GM19035 (cell line): ENCODE results near the gene NOL3.

Experiments used
- ATAC-seq: cut with Tn5 transposase; IDR thresholded peaks from one replicate; pipeline ENCODE4 v1.9.1; 2021; ENCODE audit not compliant: unreplicated experiment

NOL3 gene

GRCh38 chr16:67154578-67155294 is 15.6 kb upstream of the NOL3 start:
- ATAC-seq: no peak

GRCh38 chr16:67155295-67156142 is 14.8 kb upstream of the NOL3 start:
- ATAC-seq: no peak

- no peak for ATAC-seq
These were observed 14.0 kb upstream of the NOL3 start for GRCh38 chr16:67156143-67156844.

DNA sequence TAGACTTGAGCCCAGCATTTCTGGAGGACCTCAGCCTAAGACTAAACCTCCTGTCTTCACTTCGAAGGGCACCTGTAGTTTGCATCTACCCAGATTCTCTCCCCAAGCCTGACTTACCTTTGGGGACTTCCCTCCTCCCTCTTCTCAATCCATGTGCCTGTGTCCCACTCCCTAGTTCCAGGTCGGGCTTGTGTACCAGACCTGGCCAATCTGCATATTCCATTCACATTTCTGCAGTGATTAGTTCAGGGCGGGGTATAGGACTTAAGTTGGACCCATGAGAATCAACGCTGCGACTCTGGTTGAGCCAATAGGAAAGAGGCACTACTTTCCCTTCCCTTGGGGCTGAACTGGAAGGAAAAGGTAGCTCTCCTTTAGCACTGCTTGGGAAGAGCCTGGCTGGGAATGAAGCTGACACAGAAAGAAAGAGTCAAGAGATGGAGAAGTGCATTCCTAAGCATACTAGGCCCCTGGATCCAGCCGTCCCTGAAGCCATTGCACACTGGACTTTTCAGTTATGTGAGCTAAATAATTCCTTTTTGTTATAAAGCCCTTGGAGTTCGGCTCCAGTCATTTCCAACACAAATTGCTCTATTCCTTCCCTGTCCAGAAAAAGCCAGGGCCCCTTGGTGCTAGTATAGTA is 13.1 kb upstream of the NOL3 start:
- no peak for ATAC-seq

- ATAC-seq: no peak
These were observed 12.3 kb upstream of the NOL3 start for GRCh38 chr16:67157892-67158635.

GRCh38 chr16:67158637-67159600 is 11.4 kb upstream of the NOL3 start:
- ATAC-seq: peak; percentile 45

GRCh38 chr16:67161595-67162058 is 8.7 kb upstream of the NOL3 start:
- ATAC-seq: no peak

GRCh38 chr16:67162506-67163163 is 7.7 kb upstream of the NOL3 start:
- no peak for ATAC-seq

DNA sequence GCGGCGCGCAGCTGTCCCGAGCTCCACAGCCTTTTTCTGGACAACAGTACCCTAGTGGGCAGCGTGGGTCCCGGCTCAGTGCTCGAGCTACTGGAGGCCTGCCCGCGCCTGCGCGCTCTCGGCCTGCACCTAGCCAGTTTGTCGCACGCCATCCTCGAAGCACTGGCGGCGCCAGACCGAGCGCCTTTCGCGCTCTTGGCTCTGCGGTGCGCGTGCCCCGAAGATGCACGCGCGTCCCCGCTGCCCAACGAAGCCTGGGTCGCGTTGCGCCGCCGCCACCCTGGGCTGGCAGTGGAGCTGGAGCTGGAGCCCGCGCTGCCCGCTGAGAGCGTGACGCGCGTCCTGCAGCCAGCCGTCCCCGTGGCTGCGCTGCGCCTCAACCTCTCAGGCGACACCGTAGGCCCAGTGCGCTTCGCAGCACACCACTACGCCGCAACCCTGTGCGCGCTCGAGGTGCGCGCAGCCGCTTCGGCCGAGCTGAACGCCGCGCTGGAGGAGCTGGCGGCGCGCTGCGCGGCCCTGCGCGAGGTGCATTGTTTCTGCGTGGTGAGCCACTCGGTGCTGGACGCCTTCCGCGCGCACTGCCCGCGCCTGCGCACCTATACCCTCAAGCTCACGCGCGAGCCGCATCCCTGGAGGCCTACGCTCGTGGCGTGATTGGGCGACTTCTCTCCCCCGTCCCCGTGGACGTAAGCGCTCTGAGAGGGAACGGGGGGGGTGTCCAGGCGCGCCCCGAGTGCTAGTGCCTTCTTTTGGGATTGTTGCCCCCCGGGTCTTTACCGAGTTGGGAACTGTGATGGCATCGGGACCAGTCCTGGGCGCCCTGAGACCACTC is 7.0 kb upstream of the NOL3 start:
- ATAC-seq: no peak

DNA sequence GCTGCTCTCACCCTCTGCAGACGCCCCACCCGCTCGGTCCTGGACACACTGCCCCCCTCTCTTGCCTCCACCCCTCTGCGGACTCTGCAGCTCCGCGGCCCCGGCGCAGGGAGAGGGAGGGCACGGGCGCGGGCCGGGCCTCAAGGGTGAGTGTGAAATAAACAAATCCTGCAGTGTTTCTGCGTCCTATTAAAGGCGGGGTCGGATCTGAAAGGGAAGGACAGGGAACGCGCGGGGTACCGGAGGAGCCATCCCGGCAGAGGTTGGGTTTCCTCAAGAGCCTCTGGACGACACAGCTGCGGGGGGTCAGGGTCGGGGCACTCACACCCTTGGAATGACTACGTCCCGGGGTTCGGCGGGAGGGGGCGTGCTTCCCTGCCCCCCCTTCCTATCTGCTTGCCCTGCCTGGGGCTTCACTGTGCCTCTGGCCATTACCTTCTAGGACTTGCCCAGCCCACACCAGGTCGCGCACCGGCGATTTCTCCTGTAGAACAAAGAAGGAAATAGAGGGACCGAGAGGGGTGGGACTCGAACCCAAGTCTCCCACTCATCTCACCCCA is 6.3 kb upstream of the NOL3 start:
- no peak for ATAC-seq

DNA sequence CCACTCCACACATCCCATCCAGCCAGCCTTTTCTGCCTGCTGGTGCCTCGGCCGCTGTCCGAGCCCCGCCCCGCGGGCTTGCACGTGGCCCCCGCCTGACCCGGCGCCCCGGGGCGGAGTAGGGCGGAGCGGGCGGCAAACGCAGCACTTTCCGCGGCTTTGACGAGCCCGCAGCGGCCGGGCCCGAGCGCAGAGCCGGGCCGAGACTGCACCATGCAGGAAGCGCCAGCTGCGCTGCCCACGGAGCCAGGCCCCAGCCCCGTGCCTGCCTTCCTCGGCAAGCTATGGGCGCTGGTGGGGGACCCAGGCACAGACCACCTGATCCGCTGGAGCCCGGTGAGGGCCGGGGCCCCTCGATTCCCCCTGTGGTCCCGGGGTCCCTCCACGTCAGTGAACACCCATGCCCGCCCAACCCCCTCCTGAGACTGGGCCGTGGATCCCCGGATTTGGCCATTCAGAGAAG is 5.7 kb upstream of the NOL3 start, which contains the start of gene HSF4:
Gene HSF4 (plus strand): TSS at position 147 of the 463 bp plus-strand sequence. CDS start 67 bp downstream, at position 214.
- ATAC-seq: no peak

DNA sequence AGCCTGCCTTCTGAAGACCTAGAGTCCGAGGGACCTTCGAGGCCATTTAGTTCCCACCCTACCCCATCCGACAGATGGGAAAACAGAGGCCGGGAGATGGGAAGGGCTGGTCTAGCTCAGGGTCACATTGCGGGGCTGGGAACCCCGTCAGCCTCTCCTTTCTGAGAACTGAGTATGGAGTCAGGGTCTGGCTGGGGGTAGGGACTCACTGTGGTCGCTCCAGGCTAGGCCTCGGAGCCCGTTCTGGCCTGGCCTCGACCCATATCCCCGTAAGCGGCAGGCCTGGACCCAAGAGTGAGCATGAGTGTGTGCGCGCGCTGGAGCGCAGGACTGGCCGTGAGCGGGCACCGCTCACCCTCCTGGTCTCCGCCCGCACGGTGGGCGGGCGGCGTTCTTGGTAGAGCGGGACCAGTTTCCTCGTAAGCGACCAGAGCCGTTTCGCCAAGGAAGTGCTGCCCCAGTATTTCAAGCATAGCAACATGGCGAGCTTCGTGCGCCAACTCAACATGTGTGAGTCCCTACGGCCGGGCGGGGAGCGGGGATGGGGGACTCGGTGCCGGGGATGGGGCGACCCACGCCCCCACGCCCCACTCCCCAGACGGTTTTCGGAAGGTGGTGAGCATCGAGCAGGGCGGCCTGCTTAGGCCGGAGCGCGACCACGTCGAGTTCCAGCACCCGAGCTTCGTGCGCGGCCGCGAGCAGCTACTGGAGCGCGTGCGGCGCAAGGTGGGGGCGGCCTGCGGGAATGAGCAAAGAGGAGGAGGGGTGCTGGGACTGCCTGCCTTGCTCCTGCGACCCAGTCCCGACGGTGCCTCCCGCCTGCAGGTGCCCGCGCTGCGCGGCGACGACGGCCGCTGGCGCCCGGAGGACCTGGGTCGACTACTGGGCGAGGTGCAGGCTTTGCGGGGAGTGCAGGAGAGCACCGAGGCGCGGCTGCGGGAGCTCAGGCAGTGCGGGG is 4.9 kb upstream of the NOL3 start:
- ATAC-seq: no peak

GRCh38 chr16:67166110-67166547 is 4.2 kb upstream of the NOL3 start:
- ATAC-seq: no peak

- no peak for ATAC-seq
These were observed 3.7 kb upstream of the NOL3 start for GRCh38 chr16:67166598-67167168.

DNA sequence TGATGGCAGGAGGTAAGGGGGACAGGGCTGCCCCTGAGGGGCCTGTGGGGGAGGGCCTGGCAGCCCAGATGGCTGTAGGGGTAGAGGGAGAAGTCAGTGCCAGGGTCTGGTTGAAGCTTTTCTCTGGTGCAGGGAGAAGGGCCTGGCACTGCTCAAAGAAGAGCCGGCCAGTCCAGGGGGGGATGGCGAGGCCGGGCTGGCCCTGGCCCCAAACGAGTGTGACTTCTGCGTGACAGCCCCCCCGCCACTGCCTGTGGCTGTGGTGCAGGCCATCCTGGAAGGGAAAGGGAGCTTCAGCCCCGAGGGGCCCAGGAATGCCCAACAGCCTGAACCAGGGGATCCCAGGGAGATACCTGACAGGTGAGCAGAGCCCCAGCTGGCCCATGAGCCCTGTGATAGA is 2.8 kb upstream of the NOL3 start:
- ATAC-seq: no peak

DNA sequence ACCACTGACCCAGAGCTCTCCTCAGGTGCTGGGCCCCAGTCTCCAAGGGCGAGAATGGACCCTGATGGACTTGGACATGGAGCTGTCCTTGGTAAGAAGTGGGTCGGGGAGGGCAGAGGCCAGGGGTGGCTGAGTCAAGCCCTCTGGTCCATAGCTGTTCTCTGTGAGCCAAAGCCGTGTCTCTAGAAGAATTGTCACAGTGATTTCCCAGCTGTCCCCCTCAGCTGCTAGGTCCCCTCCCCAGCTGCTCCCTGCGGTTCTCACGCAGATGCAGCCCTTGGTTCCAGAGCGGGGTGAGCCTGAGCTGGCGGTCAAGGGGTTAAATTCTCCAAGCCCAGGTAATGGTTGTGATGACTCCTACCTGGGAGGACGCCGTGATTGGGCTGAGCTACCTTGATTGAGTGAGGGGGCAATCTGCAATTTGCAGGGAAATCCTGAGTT is 1.3 kb upstream of the NOL3 start:
- ATAC-seq: no peak
